CD4-positive, alpha-beta T cell treated with Interleukin-6 for 4 hours (primary cell): ENCODE data around the gene SF3B5.
A peak's percentile ranks its signal among the peaks of the same experiment; 100 is the strongest.
"Not testable (repeated sequence)": the region's sequence is repeated elsewhere in the genome, so short reads cannot be mapped to it uniquely, and the experiment has no call there.

Experiments used
- DNase-seq: peaks from one replicate; pipeline ENCODE4 v3.0.0-alpha.2; 2020; ENCODE audit warnings: mixed read lengths

Gene SF3B5

DNA sequence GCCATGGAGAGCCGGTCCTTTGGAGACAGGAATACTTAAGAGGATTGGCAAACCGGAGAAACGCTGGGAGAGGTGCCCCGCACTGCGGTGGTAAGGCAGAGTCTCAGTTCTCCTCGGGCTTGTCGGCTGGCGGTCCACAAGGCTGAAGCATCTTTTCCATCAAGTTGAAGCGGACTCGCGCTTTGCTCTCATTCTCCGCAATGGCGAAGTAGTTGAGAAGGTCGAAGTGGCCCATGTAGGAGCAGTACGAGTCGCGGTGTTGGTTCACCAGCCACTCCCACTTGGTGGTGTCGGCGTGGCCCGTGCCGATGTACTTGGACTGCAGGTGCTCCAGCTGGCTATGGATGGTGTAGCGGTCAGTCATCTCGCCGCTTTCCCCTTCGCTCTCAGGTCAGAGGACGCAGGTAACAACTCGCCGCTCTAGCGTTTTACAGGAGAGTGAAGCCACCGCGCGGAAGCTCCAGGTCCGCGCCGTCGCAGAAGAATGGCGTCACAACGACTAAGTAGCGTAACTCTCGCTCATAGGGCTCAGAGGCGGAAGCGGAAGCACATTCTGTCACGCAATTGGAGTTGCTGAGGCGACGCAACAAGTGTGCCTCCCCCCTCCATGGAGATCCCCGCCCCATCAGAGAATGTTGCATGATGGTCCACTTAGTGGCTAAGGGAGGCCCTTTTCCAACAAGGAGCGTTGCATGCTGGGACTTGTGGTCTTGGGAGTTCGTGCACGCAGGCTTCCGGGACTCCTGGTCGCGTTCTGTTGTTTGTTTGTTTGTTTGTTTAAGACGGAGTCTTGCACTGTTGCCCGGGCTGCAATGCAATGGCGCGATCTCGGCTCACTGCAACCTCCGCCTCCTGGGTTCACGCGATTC lies at the start of gene SF3B5:
Gene SF3B5, minus strand, starts transcription at position 440 of the 869 bp plus-strand sequence. Its CDS starts 76 bp downstream, at position 364.
- DNase-seq, result peak; percentile 97

DNA sequence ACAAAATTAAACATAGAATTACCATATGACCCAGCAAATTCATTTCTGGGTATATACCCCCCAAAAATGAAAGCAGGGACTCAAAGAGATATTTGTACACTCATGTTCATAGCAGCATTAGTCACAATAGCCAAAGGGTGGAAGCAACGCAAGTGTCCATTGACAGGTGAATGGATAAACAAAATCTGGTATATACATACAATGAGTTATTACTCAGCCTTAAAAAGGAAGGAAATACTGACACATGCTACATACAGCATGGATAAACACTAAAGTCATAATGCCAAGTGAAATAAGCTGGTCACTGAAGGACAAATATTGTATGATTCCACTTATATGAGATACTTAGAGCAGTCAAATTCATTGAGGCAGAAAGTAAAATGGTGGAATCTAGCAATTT lies 49.6 kb upstream of the SF3B5 start:
- DNase-seq, result no peak

DNA sequence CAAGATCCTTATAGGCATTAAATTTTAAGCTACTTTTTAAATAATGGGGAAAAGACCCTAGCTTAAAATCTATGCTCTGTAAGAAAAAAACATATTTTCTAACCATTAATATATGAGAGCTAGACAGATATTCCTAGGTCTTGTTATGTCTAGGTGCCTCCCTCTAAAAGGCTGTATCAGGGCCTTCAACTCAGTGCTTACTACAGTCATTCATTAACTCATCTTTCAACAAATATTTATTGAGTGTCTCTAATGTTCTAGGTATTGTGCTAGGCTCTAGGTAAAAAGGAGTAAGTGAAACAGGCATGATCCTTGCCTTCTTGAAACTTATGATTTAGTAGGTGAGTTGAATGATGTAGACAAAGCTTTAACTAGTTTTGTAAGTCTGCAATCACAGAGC lies 48.5 kb upstream of the SF3B5 start:
- no peak for DNase-seq

DNA sequence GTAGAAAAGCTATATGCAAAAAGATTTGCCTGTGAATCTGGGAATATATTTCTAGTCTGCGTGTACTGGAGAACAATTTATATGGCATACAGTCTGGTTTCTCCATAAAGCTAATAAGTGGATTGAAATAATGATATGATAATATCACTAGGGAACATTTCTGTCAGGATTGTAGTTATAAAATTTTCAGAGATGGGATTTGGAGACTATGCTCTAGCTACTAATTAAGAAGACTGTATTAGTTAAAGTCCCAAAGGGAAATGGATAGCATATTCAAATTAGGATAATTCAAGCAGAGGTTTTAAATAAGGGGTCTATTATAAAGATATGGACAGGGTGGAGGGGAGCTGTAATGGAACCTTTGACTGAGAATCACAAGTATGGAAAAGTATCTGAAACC lies 47.7 kb upstream of the SF3B5 start:
- no peak for DNase-seq

DNA sequence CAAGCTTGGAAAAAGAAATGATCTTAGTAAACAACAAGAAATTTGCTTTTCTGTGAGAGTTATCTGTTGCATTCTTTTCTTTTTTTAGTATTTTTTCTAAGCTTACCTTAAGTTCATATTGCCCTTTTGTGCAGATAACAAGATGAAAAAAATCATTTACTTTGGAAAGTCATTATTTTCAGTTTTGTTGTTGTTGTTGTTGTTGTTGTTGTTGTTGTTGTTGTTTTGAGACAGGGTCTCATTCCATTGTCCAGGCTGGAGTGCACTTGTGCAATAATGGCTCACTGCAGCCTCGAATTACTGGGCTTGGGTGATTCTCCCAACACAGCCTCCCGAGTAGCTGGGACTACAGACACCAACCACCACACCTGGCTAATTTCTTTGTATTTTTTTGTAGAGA lies 46.1 kb upstream of the SF3B5 start:
- no peak for DNase-seq

DNA sequence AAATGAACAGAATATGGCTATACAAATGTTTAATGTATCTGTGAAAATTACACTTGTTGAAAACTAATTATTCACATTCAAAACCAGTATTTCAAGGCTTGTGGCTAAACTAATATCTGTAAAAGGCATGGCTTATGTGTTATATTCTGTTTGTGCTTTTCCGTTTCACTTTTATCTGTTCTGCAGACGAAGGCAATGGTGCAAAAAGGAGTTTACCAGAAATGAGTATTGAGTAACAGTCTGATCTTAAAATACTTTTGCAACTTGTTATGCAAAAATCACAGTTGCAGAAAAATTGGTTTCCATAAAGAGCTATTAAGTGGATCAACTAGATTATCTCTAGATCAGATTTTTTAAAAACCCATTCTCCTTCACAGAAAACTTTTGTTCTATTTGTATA lies 45.5 kb upstream of the SF3B5 start:
- no peak for DNase-seq

DNA sequence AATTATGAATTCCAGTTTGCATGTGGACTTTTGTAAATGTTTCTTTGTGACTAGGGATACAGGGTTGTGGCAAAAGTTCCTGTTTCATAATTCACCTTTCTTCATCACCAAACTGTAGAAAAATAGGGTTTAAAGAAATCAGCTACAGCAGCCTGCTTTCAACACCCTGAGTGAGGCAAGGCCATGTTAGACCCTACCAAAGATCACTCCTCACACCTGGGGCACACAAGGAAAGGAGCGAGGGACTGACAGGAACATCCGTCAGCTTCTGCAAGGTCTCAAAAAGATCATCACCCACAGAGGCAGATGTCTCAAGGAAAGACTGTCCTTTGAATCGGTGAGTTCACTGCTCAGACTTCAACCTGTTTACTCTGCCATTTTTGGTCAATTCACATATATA lies 44.4 kb upstream of the SF3B5 start:
- DNase-seq, result no peak

DNA sequence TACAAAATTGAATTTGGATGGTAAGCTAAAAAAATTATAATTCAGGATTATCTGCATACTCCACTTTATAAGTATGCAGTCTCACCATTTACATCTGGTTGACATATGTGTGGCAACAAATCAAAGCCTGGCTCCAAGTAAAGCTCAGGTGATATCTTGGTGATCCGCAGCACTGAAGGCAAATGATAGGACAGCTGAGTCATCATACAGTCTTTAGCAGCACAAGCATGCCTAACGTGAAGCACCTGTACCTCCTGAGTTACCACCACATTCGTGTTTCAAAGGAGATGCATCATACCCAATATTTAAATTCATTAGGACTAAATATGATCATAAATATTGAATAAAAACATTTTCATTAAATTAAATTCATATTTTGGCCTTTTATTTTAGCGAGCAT lies 43.2 kb upstream of the SF3B5 start:
- no peak for DNase-seq

DNA sequence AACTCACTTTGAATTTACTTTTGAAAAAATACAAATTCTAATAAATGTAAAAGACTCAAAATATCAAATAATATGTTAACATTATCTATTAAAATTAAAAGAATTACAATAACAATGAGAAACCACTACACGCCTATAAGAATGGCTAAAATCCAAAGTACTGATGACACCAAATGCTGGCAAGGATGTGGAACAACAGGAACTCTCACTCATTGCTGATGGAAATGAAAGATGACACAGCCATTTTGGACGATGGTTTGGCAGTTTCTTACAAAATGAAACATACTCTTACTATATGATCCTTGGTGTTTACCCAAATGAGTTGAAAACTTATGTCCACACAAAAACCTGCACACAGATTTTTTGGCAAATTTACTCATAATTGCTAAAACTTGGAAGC lies 39.4 kb upstream of the SF3B5 start:
- DNase-seq, result no peak

DNA sequence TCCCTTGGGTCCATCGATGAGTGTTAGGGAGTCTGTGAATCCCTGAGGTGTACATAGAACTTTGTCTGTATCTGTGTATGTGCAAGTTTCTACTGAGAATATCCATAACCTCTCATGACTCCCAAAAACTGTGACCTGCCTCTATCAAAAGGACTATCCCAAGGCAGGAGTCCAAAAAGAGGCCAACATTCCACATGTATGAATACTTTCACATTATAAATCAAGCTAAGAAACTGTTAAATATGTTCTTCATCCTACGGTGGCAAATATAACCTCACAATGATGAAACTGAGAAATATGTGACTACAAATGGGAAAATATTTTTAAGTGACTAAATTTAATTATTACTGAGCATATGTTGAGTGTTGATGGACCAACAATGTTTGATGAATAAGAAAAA lies 38.8 kb upstream of the SF3B5 start:
- DNase-seq, result no peak

DNA sequence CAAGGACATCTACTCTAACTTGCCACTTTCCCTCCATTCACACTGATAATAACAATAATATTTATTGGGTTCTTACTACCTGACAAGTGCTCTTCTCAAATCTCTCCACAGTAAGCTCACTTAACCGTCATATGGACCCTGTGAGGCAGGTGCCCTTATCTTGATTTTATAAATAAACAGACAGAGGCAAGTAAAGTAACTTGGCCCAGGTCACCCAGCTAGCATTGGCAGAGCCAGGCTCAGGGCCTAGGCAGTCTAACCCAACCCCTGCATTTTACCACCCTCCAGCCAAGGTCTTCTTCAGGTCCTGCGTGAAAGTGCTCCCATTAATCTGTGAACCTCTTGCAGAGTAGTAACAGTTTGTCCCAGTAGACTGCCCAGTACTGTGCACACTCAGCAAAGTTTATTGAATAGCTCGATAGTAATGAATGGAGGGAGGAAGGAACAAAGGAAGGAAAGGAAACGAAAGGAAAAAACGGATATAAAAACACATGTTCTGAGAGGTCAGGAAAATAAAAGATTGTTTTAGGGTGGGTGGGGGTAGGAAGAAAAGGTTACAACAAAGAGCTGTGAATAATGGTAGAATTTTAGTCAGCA lies 38.0 kb upstream of the SF3B5 start:
- no peak for DNase-seq

DNA sequence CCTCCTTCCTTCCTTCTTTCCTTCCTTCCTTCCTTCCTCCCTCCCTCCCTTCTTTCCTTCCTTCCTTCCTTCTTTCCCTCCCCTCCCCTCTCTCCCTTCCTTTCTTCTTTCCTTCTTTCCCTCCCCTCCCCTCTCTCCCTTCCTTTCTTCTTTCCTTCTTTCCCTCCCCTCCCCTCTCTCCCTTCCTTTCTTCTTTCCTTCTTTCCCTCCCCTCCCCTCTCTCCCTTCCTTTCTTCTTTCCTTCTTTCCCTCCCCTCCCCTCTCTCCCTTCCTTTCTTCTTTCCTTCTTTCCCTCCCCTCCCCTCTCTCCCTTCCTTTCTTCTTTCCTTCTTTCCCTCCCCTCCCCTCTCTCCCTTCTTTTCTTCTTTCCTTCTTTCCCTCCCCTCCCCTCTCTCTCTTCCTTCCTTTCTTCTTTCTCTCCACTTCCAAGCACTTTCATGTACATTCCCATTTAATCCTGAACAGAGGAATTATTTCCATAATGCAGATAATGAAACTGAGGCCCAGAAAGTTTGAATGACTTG lies 36.9 kb upstream of the SF3B5 start:
- not testable (repeated sequence) for DNase-seq

DNA sequence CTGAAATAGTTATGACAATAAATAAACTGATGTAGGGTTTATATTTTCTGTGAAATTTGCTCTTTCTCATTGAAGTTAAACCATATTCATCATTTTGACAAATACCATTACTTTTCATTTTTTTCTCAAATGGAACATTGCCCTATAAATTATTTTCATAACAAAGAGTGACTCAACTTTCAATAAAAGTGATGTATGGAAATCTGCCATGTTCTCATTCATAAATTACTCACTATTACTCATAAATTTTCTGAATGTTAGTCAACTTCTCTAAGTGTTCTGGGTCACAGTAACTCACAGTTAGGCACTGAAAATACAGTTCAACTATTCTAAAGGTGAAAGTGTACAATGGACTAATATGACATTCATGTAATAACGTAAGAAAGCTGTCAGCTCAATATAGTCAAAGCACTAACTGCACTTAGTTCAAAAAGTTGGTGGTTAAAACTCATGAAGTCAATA lies 35.9 kb upstream of the SF3B5 start:
- DNase-seq, result no peak

DNA sequence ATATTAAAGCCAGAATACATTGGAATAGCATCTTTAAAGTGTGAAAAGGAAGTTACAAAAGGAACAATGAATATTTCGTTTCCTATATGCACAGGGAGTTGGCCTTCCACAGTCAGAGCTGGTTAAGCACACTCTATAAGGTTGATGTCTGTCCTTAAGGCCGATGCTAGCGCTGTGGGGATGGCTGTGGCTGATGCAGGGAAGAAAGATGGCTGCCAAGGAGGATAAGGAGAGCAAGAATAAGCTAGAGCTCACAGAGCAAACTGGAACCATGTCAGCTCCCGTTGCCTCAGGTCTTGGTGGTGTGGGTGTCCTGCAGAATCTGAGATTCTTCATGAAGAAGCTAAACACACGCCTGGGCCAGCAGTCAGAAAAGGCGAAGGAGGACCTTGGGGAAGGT lies 34.1 kb upstream of the SF3B5 start:
- no peak for DNase-seq

DNA sequence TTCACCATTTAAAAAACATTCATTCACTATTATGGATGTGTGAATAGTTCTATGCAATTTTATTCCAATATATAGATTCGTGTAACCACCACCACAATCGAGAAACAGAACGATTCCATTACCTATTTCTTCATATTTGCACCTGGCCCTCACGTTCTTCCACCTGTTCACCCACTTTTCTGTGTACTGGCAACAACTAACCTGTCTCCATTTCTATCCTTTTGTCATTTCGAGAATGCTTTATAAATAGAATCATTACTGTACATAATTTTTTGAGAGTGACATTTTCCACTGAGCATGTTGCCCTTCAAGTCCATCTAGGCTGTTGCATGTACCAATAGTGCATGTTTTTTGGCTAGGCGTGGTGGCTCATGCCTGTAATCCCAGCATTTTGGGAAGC lies 31.7 kb upstream of the SF3B5 start:
- DNase-seq, result no peak

DNA sequence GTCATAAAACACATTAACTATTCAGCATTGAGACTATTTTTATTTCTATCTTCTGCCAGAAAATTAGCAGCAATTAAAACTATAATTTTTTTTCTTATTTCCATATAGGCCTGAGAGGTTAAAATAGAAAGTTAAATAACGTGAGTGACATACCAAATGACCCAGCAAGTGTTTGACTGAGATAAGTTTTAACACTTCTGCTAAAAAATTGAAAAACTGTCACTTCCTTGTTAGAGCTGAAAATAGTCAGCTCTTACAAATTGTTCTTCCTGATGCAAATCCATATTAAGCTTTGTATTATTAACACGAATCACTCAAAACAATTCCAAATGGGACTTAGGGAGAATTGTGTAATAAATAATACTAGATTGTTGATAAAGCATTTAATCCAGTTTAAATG lies 28.5 kb upstream of the SF3B5 start:
- DNase-seq, result no peak

DNA sequence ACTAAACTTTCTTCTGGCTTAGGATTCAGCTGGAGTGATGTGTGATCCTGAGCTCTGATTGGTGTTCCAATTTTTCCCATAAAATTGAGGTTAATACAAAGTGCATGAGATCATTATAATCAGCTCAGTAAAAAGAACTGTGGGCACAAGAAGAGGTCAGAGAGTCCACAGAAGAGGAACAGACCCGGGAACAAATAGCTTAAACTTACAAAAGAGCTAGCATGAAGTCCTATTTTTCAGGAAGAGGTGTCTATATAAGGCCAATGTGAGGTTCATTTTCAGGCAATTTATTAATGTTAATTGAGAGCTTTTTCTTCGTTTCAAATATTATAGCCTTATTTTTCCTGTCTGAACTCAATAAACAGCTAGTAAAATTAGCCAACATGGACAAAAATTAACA lies 28.0 kb upstream of the SF3B5 start:
- no peak for DNase-seq

DNA sequence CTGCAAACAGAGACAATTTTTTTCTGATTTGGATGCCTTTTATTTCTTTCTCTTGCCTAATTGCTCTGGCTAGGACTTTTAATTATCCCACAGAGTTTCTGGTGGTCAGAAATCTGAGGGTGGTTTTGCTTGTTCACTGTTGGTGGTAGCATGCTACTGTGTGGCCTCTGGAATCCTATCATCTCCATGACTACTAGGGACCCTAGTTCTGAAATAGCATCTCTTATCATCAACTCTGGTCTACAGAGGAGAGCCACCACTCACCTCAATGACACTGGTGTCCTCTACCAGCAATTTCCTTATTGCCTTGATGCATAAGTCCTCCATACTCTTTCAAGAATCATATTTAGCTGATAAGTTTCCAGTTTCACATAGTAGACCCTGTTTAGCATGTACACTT lies 27.5 kb upstream of the SF3B5 start:
- no peak for DNase-seq

DNA sequence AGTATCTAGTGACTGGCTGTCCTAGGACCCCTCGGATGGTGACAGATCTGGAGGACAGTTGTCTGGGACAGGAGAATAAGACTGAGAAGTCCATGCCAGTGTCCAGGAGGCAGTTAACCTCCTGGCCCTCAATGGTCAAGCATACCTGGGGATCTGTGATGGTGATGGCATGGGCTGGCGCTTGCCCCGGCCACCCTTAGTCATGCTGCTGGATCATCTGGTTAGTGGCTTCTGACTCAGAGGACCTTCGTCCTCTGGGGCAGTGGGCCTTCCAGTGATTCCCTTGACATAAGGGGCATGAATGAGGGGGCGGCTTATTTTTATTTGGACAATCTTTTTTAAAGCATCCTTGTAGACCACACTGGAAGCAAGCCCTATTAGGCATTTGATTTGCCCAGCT lies 24.0 kb upstream of the SF3B5 start:
- DNase-seq, result no peak

DNA sequence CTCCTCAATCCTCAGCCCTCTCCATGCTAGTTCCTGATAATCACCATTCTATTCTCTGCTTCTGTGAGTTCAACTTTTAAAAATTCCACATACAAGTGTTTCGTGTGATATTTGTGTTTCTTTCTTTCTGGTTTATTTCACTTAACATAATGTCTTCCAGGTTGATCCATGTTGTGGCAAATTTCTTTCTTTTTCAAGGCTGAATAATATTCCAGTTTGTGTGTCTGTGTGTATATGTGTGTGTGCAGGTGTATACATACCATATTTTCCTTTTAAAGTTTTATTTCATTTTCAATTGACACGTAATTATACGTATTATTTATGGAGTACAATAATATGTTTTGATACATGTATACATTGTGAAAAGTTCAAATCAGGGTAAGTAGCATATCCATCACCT lies 19.8 kb upstream of the SF3B5 start:
- DNase-seq, result no peak

DNA sequence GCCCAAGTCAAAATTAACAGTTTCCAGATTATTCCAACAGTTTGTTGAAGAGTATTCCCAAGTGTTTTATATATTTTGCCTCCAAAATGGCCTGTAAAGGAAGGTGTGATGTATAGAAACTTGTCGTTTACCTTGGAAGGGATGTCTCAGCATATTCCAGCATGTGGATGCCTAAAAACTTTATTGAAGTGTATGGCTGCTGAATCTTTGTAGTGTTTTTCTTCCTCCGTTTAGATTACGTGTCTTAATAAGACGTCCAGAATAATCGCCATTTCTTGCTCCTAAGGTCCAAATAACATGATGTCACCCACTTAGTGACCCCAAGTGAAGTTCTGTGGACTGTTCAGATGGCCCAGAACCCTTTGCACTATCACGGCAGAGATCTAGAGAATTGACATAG lies 18.0 kb upstream of the SF3B5 start:
- no peak for DNase-seq

DNA sequence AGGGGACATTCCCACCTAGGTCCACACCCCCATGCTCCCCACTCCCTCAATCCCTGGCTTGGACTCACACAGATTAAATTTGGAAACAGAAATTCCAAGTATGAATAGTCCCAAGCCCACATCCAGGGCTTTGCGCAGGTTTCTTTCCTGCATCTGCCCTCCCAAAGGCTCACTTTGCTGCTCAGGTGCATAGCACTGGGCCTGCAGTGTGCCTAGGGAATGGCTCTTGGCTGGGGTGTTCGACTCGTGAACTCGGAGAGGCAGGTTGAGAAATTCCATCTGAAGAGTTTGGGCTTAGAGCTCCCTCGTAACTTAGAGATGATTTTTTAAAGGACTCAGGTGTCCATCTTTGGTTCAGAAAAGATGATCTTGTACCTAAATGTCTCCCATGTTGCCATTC lies 14.8 kb upstream of the SF3B5 start:
- DNase-seq, result no peak

DNA sequence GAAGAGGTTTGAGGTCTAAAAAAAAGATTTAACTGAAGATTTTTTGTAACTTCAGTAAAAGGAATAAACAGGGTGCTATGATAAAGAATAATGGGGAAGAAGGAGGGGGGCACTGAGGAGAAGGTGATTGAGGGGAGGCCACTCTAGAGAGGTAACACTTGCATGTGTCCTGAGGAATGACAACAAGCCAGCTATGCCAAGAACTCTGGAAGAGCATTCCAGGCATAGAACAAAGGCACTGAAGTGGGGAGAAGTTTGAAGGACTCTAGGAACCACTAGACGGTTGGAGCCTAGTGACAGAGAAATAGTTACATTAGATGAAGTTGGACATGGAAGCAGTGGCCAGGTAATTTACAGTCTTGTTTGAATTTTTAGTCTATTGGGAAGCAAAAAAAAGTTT lies 10.8 kb upstream of the SF3B5 start:
- no peak for DNase-seq

DNA sequence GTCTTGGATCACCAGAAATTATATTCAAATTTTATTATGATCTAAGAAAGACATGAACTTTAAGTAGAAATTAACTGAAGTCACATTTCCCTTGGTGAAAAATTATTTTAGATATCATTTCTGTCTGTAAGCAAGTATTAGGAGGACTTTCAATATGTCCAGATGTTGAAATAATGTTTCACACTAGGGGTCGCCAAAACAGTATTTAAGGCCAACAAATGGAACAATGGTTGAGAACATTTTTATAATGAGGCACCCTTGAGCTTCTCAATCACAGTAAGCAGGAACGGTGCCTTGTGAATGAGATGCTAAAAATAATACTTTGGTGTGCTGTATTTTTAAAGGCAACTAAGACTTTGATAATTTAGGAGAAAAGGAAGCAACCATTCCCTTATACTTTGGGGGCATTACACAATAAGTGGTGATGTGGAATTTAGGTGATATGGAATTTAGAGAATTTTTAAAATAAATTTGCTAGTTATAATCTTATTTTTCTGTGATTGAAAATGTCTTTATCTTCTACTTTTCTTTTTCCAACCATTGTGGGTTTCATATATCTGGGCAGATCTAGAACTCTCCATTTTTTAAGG lies 9.6 kb upstream of the SF3B5 start:
- peak; percentile 51 for DNase-seq
